H1 (cell line): ENCODE measurements around the gene PSMD5.

Source experiments
- CTCF ChIP-seq, 3 experiments: IDR thresholded peaks; 1 replicate in 2 of 3; 2 replicates in 1 of 3; pipeline versions ENCODE4 v1.5.1 to v1.6.1; 2011; ENCODE audit warnings: low read length in 3 of 3, mild to moderate bottlenecking in 3 of 3, inconsistent platforms in 2 of 3, low read depth in 1 of 3, moderate library complexity in 1 of 3; ENCODE audit not compliant: insufficient read depth in 1 of 3; ENCODE audit errors: control extremely low read depth in 1 of 3
- EGR1 ChIP-seq: IDR thresholded peaks from 2 replicates; pipeline ENCODE4 v1.6.1; 2011; ENCODE audit warnings: low read depth, low read length, borderline replicate concordance
- NANOG ChIP-seq: IDR thresholded peaks from 2 replicates; pipeline ENCODE4 v1.6.1; 2011; ENCODE audit warnings: low read length, low read depth, mild to moderate bottlenecking, inconsistent platforms; ENCODE audit not compliant: insufficient read depth, poor library complexity, severe bottlenecking
- POLR2AphosphoS5 ChIP-seq: IDR thresholded peaks from 2 replicates; pipeline ENCODE4 v1.6.1; 2011; ENCODE audit warnings: low read depth, low read length
- RAD21 ChIP-seq, 2 experiments: IDR thresholded peaks in 1 of 2; conservative IDR thresholded peaks in 1 of 2; 2 replicates each; pipeline ENCODE4 v1.6.1; 2011; ENCODE audit warnings: low read depth in 2 of 2, low read length in 2 of 2, improper control_type of control experiment in 1 of 2, inconsistent platforms in 1 of 2, mild to moderate bottlenecking in 1 of 2, moderate library complexity in 1 of 2
- RFX5 ChIP-seq: IDR thresholded peaks from 2 replicates; pipeline ENCODE4 v1.6.1; 2011; ENCODE audit warnings: low read depth, low read length, improper control_type of control experiment, borderline replicate concordance
- YY1 ChIP-seq: IDR thresholded peaks from 2 replicates; pipeline ENCODE4 v1.6.1; 2011; ENCODE audit warnings: low read depth, mild to moderate bottlenecking, low read length

- no peak for TF ChIP-seq POLR2AphosphoS5
- TF ChIP-seq RAD21 (IDR thresholded peaks at IDR 0.05 in 1 of 2, conservative IDR thresholded peaks at IDR 0.05 in 1 of 2; ENCODE audit: low read depth in 2 of 2, low read length in 2 of 2), result no peak
- TF ChIP-seq RFX5, result no peak
- no peak for TF ChIP-seq YY1
- TF ChIP-seq NANOG, result no peak
- no peak for TF ChIP-seq CTCF (IDR thresholded peaks at IDR 0.05; ENCODE audit: control extremely low read depth in 1 of 3, insufficient read depth in 1 of 3, low read depth in 1 of 3, low read length in 3 of 3)
- no peak for TF ChIP-seq EGR1
These were observed 34.9 kb downstream of the PSMD5 start for GRCh38 chr9:120807607-120808379.
